Gastrocnemius medialis (tissue), 4 donors: Measurements from ENCODE around the gene CD300C. TPM values are rescaled to one million over a fixed set of nuclear protein-coding genes. Genes with fewer than 3 reads are reported as not detected.

Experiments
- ATAC-seq, 2 donors: fragments of 150-250 bp; one replicate each; pipeline ENCODE4 v1.9.1; 2016
- DNase-seq, 2 donors: peaks; one replicate each; pipeline ENCODE4 v3.0.0-alpha.2; 2019
- H3K27ac ChIP-seq, 4 donors: fragments of 200-600 bp; sonication (generic); 1 replicate in 1 of 4; 2 replicates in 3 of 4; pipeline ENCODE4 v1.5.1; 2016 to 2018; ENCODE audit warnings: mild to moderate bottlenecking in 2 of 4, moderate library complexity in 1 of 4
- H3K27me3 ChIP-seq, 3 donors: fragments of 200-600 bp; sonication (generic) in 2 of 3; 1 replicate in 1 of 3; 2 replicates in 2 of 3; pipeline versions ENCODE4 v1.5.1 to v1.6.0; 2016 to 2019; ENCODE audit warnings: mild to moderate bottlenecking in 1 of 3, moderate library complexity in 1 of 3
- H3K36me3 ChIP-seq, 2 donors: fragments of 200-600 bp; sonication (generic) in 1 of 2; one replicate each; pipeline ENCODE4 v1.5.1; 2017 to 2018
- H3K4me1 ChIP-seq, 2 donors: fragments of 200-600 bp; sonication (generic) in 1 of 2; one replicate each; pipeline ENCODE4 v1.5.1; 2016 to 2017; ENCODE audit warnings: mild to moderate bottlenecking in 2 of 2
- H3K4me3 ChIP-seq, 4 donors: fragments of 200-600 bp; sonication (generic) in 3 of 4; 1 replicate in 1 of 4; 2 replicates in 3 of 4; pipeline ENCODE4 v1.5.1; 2016 to 2019; ENCODE audit warnings: mild to moderate bottlenecking in 2 of 4
- H3K9me3 ChIP-seq, 3 donors: fragments of 200-600 bp; sonication (generic) in 2 of 3; 1 replicate in 1 of 3; 2 replicates in 2 of 3; pipeline ENCODE4 v1.5.1; 2016 to 2019
- CTCF ChIP-seq, 5 experiments: fragments of 450-650 bp in 3 of 5; fragments of 200-600 bp in 2 of 5; sonication (generic) in 2 of 5; IDR thresholded peaks in 4 of 5; conservative IDR thresholded peaks in 1 of 5; 1 replicate in 4 of 5; 2 replicates in 1 of 5; pipeline ENCODE4 v1.5.1; 2016 to 2019; ENCODE audit warnings: antibody characterized with exemption in 5 of 5, mild to moderate bottlenecking in 3 of 5, moderate library complexity in 3 of 5
- POLR2A ChIP-seq, 2 donors: fragments of 450-650 bp; IDR thresholded peaks; one replicate each; pipeline ENCODE4 v1.6.1; 2017; ENCODE audit warnings: antibody characterized with exemption in 2 of 2, mild to moderate bottlenecking in 2 of 2, moderate library complexity in 2 of 2
- in situ Hi-C, 4 donors: fragments of 200-750 bp; cut with MboI; loops; one replicate each; pipeline versions ENCODE4 v1.15.0 to v1.8.0; 2017; ENCODE audit warnings: low sequenced_read_pairs in 4 of 4
- intact Hi-C: fragments of 100-400 bp; cut with DNase I; formaldehyde crosslinking; loops from one replicate; pipeline ENCODE4 v1.15.1; 2023; ENCODE audit warnings: low total_unique reads
- total RNA-seq, 4 donors: library from RNA; depleted of rRNA; stranded (reverse); fragments of >200 nt; gene quantifications; one replicate each; pipeline versions ENCODE4 v1.1.0 to v1.2.3, GENCODE V29; 2016

The CD300C gene
- total RNA-seq, 4 donors from 2014 or later = 0.16 TPM; not detected in 3

- DNase-seq = no peak
- Histone ChIP-seq H3K27me3 (no peaks in the 10 kb centered on the region), H3K4me1 (no peaks in the 10 kb centered on the region), H3K4me3 (no peak overlapping the region), H3K36me3 (no peaks in the 10 kb centered on the region), H3K27ac (no peak overlapping the region), H3K9me3 (no peaks in the 10 kb centered on the region)
- in situ Hi-C loops (no loop called here), intact Hi-C loops (no loop called here)
- ATAC-seq = no peak
- TF ChIP-seq CTCF (IDR thresholded peaks at IDR 0.05 in 4 of 5, conservative IDR thresholded peaks at IDR 0.05 in 1 of 5) = no peak
- no peak for TF ChIP-seq POLR2A (IDR thresholded peaks at IDR 0.05)
Measured at GRCh38 chr17:74526681-74527080, 19.2 kb downstream of the CD300C start.

GRCh38 chr17:74525781-74526288 is 20.1 kb downstream of the CD300C start:
- Histone ChIP-seq H3K27ac (no peak overlapping the region), H3K36me3 (no peaks in the 10 kb centered on the region), H3K4me1 (no peaks in the 10 kb centered on the region), H3K4me3 (no peak overlapping the region), H3K9me3 (no peaks in the 10 kb centered on the region), H3K27me3 (no peaks in the 10 kb centered on the region)
- intact Hi-C loops = no loop called here
- DNase-seq (no peak), ATAC-seq (no peak)
- TF ChIP-seq CTCF (IDR thresholded peaks at IDR 0.05 in 4 of 5, conservative IDR thresholded peaks at IDR 0.05 in 1 of 5) (no peak), POLR2A (IDR thresholded peaks at IDR 0.05) (no peak)
- in situ Hi-C loops = no loop called here

- no peaks in the 10 kb centered on the region for H3K9me3 ChIP-seq
- H3K4me3 ChIP-seq = no peak overlapping the region
- no peaks in the 10 kb centered on the region for H3K36me3 ChIP-seq
- DNase-seq = no peak
- intact Hi-C loops = no loop called here
- no peak for ATAC-seq
- H3K4me1 ChIP-seq = no peaks in the 10 kb centered on the region
- in situ Hi-C loops = no loop called here
- H3K27me3 ChIP-seq = no peaks in the 10 kb centered on the region
- no peak for TF ChIP-seq POLR2A (IDR thresholded peaks at IDR 0.05)
- no peak for TF ChIP-seq CTCF (IDR thresholded peaks at IDR 0.05 in 4 of 5, conservative IDR thresholded peaks at IDR 0.05 in 1 of 5)
- no peak overlapping the region for H3K27ac ChIP-seq
Measured at GRCh38 chr17:74525465-74525725, 20.5 kb downstream of the CD300C start.

- no peaks in the 10 kb centered on the region for H3K9me3 ChIP-seq
- no peaks in the 10 kb centered on the region for H3K27me3 ChIP-seq
- TF ChIP-seq POLR2A (IDR thresholded peaks at IDR 0.05) (no peak), CTCF (IDR thresholded peaks at IDR 0.05 in 4 of 5, conservative IDR thresholded peaks at IDR 0.05 in 1 of 5) (no peak)
- intact Hi-C loops = no loop called here
- in situ Hi-C loops = no loop called here
- DNase-seq (no peak), ATAC-seq (no peak)
- H3K4me1 ChIP-seq = no peaks in the 10 kb centered on the region
- no peaks in the 10 kb centered on the region for H3K36me3 ChIP-seq
- H3K27ac ChIP-seq = no peak overlapping the region
- no peak overlapping the region for H3K4me3 ChIP-seq
Measured at GRCh38 chr17:74524653-74525464, 21.1 kb downstream of the CD300C start.

- DNase-seq (no peak), ATAC-seq (no peak)
- no peaks in the 10 kb centered on the region for H3K4me1 ChIP-seq
- no peak overlapping the region for H3K27ac ChIP-seq
- in situ Hi-C loops = no loop called here
- no peaks in the 10 kb centered on the region for H3K9me3 ChIP-seq
- intact Hi-C loops = no loop called here
- no peak for TF ChIP-seq CTCF (IDR thresholded peaks at IDR 0.05 in 4 of 5, conservative IDR thresholded peaks at IDR 0.05 in 1 of 5)
- TF ChIP-seq POLR2A (IDR thresholded peaks at IDR 0.05) = no peak
- no peaks in the 10 kb centered on the region for H3K27me3 ChIP-seq
- no peak overlapping the region for H3K4me3 ChIP-seq
- no peaks in the 10 kb centered on the region for H3K36me3 ChIP-seq
Measured at GRCh38 chr17:74523308-74523707, 22.6 kb downstream of the CD300C start.
